B cell (primary cell): Measurements from ENCODE around the gene ADAP1. TPM values are rescaled to one million over a fixed set of nuclear protein-coding genes. Genes with fewer than 3 reads are reported as not detected.

ENCODE experiments used
- ATAC-seq: fragments of 200-7000 bp; cut with Tn5 transposase; one replicate; pipeline ENCODE4 v1.10.0; 2021; ENCODE audit warnings: low read depth, mild to moderate bottlenecking, moderate number of reproducible peaks, moderate library complexity
- CTCF ChIA-PET: fragments of 350-600 bp; sonication (Branson Sonifier 250); formaldehyde crosslinking; loops from one replicate; lab custom pipeline; 2021; ENCODE audit warnings: antibody characterized with exemption, inconsistent platforms; lab: Charles Lee
- POLR2A ChIA-PET: fragments of 350-600 bp; sonication (Branson Sonifier 250); formaldehyde crosslinking; loops from one replicate; lab custom pipeline; 2021; ENCODE audit warnings: antibody characterized with exemption; lab: Charles Lee
- DNase-seq: peaks from one replicate; pipeline ENCODE4 v3.0.0; 2013
- H2AFZ ChIP-seq: 2 replicates; pipeline ENCODE4 v1.6.1; 2012; ENCODE audit warnings: mild to moderate bottlenecking, low read depth, low read length; ENCODE audit not compliant: insufficient read depth, poor library complexity, severe bottlenecking
- H3K27ac ChIP-seq, 2 donors: 1 replicate in 1 of 2; 2 replicates in 1 of 2; pipeline ENCODE4 v1.5.1; 2012 to 2013; ENCODE audit warnings: low read length in 2 of 2, mild to moderate bottlenecking in 2 of 2, moderate library complexity in 1 of 2
- H3K27me3 ChIP-seq, 4 experiments: fragments of 200-600 bp in 1 of 4; sonication (generic) in 1 of 4; replicated peaks in 1 of 4; 1 replicate in 2 of 4; 2 replicates in 2 of 4; pipeline versions ENCODE4 v1.6.1 to v1.7.0; 2013 to 2016; ENCODE audit warnings: low read length in 3 of 4, mild to moderate bottlenecking in 2 of 4, mixed read lengths in 1 of 4, moderate library complexity in 1 of 4; ENCODE audit not compliant: insufficient read depth in 4 of 4, control insufficient read depth in 3 of 4; ENCODE audit errors: control extremely low read depth in 1 of 4
- H3K36me3 ChIP-seq, 2 experiments: replicated peaks in 1 of 2; 1 replicate in 1 of 2; 2 replicates in 1 of 2; pipeline versions ENCODE4 v1.6.1 to v1.7.1; 2013; ENCODE audit warnings: low read length in 1 of 2; ENCODE audit not compliant: insufficient read depth in 2 of 2, control insufficient read depth in 1 of 2; ENCODE audit errors: control extremely low read depth in 1 of 2, extremely low read depth in 1 of 2
- H3K4me1 ChIP-seq, 2 donors: fragments of 200-600 bp in 1 of 2; sonication (generic) in 1 of 2; 1 replicate in 1 of 2; 2 replicates in 1 of 2; pipeline versions ENCODE4 v1.5.1 to v1.6.1; 2013 to 2017; ENCODE audit warnings: low read length in 2 of 2; ENCODE audit not compliant: control insufficient read depth in 2 of 2, insufficient read depth in 2 of 2
- H3K4me2 ChIP-seq: replicated peaks from 2 replicates; pipeline ENCODE3; 2012; ENCODE audit warnings: mild to moderate bottlenecking, low read depth, low read length; ENCODE audit not compliant: poor library complexity, severe bottlenecking
- H3K4me3 ChIP-seq, 5 experiments: fragments of 200-600 bp in 1 of 5; sonication (generic) in 1 of 5; 1 replicate in 3 of 5; 2 replicates in 2 of 5; pipeline versions ENCODE4 v1.5.1 to v1.7.0; 2011 to 2016; ENCODE audit warnings: low read length in 4 of 5, mild to moderate bottlenecking in 4 of 5, low read depth in 2 of 5, control low read depth in 1 of 5, moderate library complexity in 1 of 5; ENCODE audit not compliant: insufficient read depth in 1 of 5; ENCODE audit errors: control extremely low read depth in 1 of 5, extremely low read depth in 1 of 5
- H3K79me2 ChIP-seq: fragments of 200-600 bp; sonication (generic); one replicate; pipeline ENCODE4 v1.6.0; 2016; ENCODE audit warnings: low read length; ENCODE audit not compliant: control insufficient read depth, insufficient read depth
- H3K9ac ChIP-seq: fragments of 200-600 bp; sonication (generic); 2 replicates; pipeline ENCODE4 v1.6.1; 2017; ENCODE audit warnings: mild to moderate bottlenecking, low read length, moderate library complexity
- H3K9me3 ChIP-seq, 3 donors: one replicate each; pipeline versions ENCODE4 v1.6.1 to v1.7.1; 2013; ENCODE audit warnings: low read length in 2 of 3; ENCODE audit not compliant: control insufficient read depth in 2 of 3, insufficient read depth in 1 of 3; ENCODE audit errors: control extremely low read depth in 1 of 3
- H4K20me1 ChIP-seq: 2 replicates; pipeline ENCODE4 v1.6.0; 2012; ENCODE audit warnings: mild to moderate bottlenecking, low read length; ENCODE audit not compliant: insufficient read depth, control insufficient read depth, poor library complexity, severe bottlenecking
- H3K27ac Mint-ChIP-seq: one replicate; pipeline ENCODE4 v1.8.0; 2021; ENCODE audit warnings: mixed read lengths
- H3K27me3 Mint-ChIP-seq: one replicate; pipeline ENCODE4 v1.8.0; 2021; ENCODE audit warnings: mixed read lengths
- H3K4me1 Mint-ChIP-seq: one replicate; pipeline ENCODE4 v1.8.0; 2021; ENCODE audit warnings: mixed read lengths
- H3K4me3 Mint-ChIP-seq: one replicate; pipeline ENCODE4 v1.8.0; 2021; ENCODE audit warnings: mixed read lengths
- H3K9me3 Mint-ChIP-seq: one replicate; pipeline ENCODE4 v1.8.0; 2022; ENCODE audit warnings: mixed read lengths; ENCODE audit not compliant: insufficient read depth
- CTCF ChIP-seq: fragments of 200-600 bp; IDR thresholded peaks from one replicate; pipeline ENCODE4 v1.8.0; 2022; ENCODE audit warnings: antibody characterized with exemption, mild to moderate bottlenecking
- EZH2 ChIP-seq: IDR thresholded peaks from 2 replicates; pipeline ENCODE4 v1.6.1; 2012; ENCODE audit warnings: borderline replicate concordance, low read depth, mild to moderate bottlenecking, moderate library complexity, low read length; ENCODE audit not compliant: insufficient read depth, poor library complexity, severe bottlenecking
- WGBS: methylation state at CpG from one replicate; pipeline ENCODE4 v1.1.5; 2013; ENCODE audit warnings: missing lambda C conversion rate; ENCODE audit not compliant: insufficient coverage; 5-methylcytosine and 5-hydroxymethylcytosine counted together
- intact Hi-C: fragments of 100-400 bp; cut with micrococcal nuclease; formaldehyde crosslinking; loops from one replicate; pipeline ENCODE4 v1.10.0; 2022
- polyA plus RNA-seq: library from polyadenylated mRNA; depleted of rRNA; stranded (reverse); fragments of >200 nt; gene quantifications from 2 replicates; pipeline ENCODE4 v1.2.3, GENCODE V29; 2012
- total RNA-seq, 2 donors: library from RNA; stranded (reverse); fragments of 120-200 nt in 1 of 2; gene quantifications; 1 replicate in 1 of 2; 2 replicates in 1 of 2; pipeline versions ENCODE4 v1.2.3 to v1.2.4, GENCODE V29; 2013 to 2022

Gene ADAP1
- total and polyA plus RNA-seq, 2 donors (not counting 1 experiment from before 2014, with no cell fraction given): 10.8 to 12.9 TPM

- POLR2A ChIA-PET: no interaction called here
- peaks cover 28% of the 10 kb centered on the region for H3K79me2 ChIP-seq
- H3K27me3 ChIP-seq: no peaks in the 10 kb centered on the region
Measured at GRCh38 chr7:891805-892204, 62.7 kb downstream of the ADAP1 start.

GRCh38 chr7:891291-891690, 63.2 kb downstream of the ADAP1 start:
- no peak overlapping the region for H3K4me3 Mint-ChIP-seq
- H3K27me3 Mint-ChIP-seq: no peaks in the 10 kb centered on the region
- H3K4me3 ChIP-seq: no peak overlapping the region
- H3K36me3 ChIP-seq: peaks cover 0 to 85% of the 10 kb centered on the region in 2 experiments
- H3K4me2 ChIP-seq: no peak overlapping the region
- H3K9ac ChIP-seq: no peak overlapping the region
- TF ChIP-seq CTCF: no peak
- TF ChIP-seq EZH2: no peak
- no peaks in the 10 kb centered on the region for H3K9me3 ChIP-seq
- CTCF ChIA-PET: interaction anchor here (0.8 kb wide), 1 partner anchor 18 kb away, joined by 4 read pairs; no protein-coding TSS in a partner anchor
- H3K27me3 ChIP-seq: no peaks in the 10 kb centered on the region
- no peak for ATAC-seq
- POLR2A ChIA-PET: no interaction called here
- 98% methylated on average over 28 of the region's 29 CpGs for WGBS
- peaks cover 63% of the 10 kb centered on the region for H4K20me1 ChIP-seq
- peaks cover 33% of the 10 kb centered on the region for H3K79me2 ChIP-seq
- H2AFZ ChIP-seq: no peak overlapping the region
- H3K27ac Mint-ChIP-seq: no peak overlapping the region
- intact Hi-C loops: no loop called here
- H3K4me1 ChIP-seq: no peaks in the 10 kb centered on the region
- H3K4me1 Mint-ChIP-seq: peaks cover under 1% of the 10 kb centered on the region
- H3K9me3 Mint-ChIP-seq: no peaks in the 10 kb centered on the region
- no peak for DNase-seq
- H3K27ac ChIP-seq: no peak overlapping the region

More at GRCh38 chr7:891805-892204, 62.7 kb downstream of the ADAP1 start:
- H3K36me3 ChIP-seq: peaks cover 0 to 81% of the 10 kb centered on the region in 2 experiments
- no peak overlapping the region for H3K4me2 ChIP-seq
- H3K9me3 Mint-ChIP-seq: no peaks in the 10 kb centered on the region
- H3K4me3 ChIP-seq: no peak overlapping the region
- intact Hi-C loops: no loop called here
- ATAC-seq: no peak
- no peaks in the 10 kb centered on the region for H3K4me1 Mint-ChIP-seq
- CTCF ChIA-PET: interaction anchor here (0.8 kb wide), 2 partner anchors 18 to 285 kb away, joined by 3 to 4 read pairs; no protein-coding TSS in a partner anchor
- WGBS: 96% methylated on average over 15 of the region's 20 CpGs
- peaks cover 57% of the 10 kb centered on the region for H4K20me1 ChIP-seq
- no peak overlapping the region for H3K27ac ChIP-seq
- H3K9me3 ChIP-seq: no peaks in the 10 kb centered on the region
- no peak overlapping the region for H2AFZ ChIP-seq
- H3K27ac Mint-ChIP-seq: no peak overlapping the region
- H3K9ac ChIP-seq: no peak overlapping the region
- DNase-seq: no peak
- H3K27me3 Mint-ChIP-seq: no peaks in the 10 kb centered on the region
- no peaks in the 10 kb centered on the region for H3K4me1 ChIP-seq
- no peak for TF ChIP-seq CTCF
- TF ChIP-seq EZH2: no peak
- no peak overlapping the region for H3K4me3 Mint-ChIP-seq
